HG03457 (cell line): ENCODE data around the gene THSD7B.

ENCODE experiments used
- ATAC-seq: cut with Tn5 transposase; IDR thresholded peaks from one replicate; pipeline ENCODE4 v1.9.1; 2021; ENCODE audit warnings: moderate number of reproducible peaks; ENCODE audit not compliant: unreplicated experiment

THSD7B gene

GRCh38 chr2:137348301-137348700 is 583.0 kb downstream of the THSD7B start:
- ATAC-seq: no peak

- no peak for ATAC-seq
Observed at GRCh38 chr2:137357634-137358033, 592.3 kb downstream of the THSD7B start.

- ATAC-seq: no peak
Observed at GRCh38 chr2:137367361-137367760, 602.0 kb downstream of the THSD7B start.

- ATAC-seq: no peak
Observed at GRCh38 chr2:137369106-137369505, 603.8 kb downstream of the THSD7B start.

- ATAC-seq: no peak
Observed at GRCh38 chr2:137379186-137379585, 613.8 kb downstream of the THSD7B start.

- ATAC-seq: no peak
Observed at GRCh38 chr2:137380610-137381009, 615.3 kb downstream of the THSD7B start.

- no peak for ATAC-seq
Observed at GRCh38 chr2:137381731-137382130, 616.4 kb downstream of the THSD7B start.

- no peak for ATAC-seq
Observed at GRCh38 chr2:137383391-137383790, 618.0 kb downstream of the THSD7B start.

- ATAC-seq: no peak
Observed at GRCh38 chr2:137387044-137387443, 621.7 kb downstream of the THSD7B start.

- ATAC-seq: no peak
Observed at GRCh38 chr2:137405496-137405895, 640.2 kb downstream of the THSD7B start.

GRCh38 chr2:137411585-137411984 is 646.2 kb downstream of the THSD7B start:
- ATAC-seq: no peak

- no peak for ATAC-seq
Observed at GRCh38 chr2:137420744-137421143, 655.4 kb downstream of the THSD7B start.

- no peak for ATAC-seq
Observed at GRCh38 chr2:137435162-137435561, 669.8 kb downstream of the THSD7B start.

- ATAC-seq: no peak
Observed at GRCh38 chr2:137437386-137437785, 672.0 kb downstream of the THSD7B start.

GRCh38 chr2:137444970-137445369 is 679.6 kb downstream of the THSD7B start:
- no peak for ATAC-seq

- no peak for ATAC-seq
Observed at GRCh38 chr2:137449454-137449853, 684.1 kb downstream of the THSD7B start.

GRCh38 chr2:137454886-137455285 is 689.5 kb downstream of the THSD7B start:
- ATAC-seq: no peak

- ATAC-seq: peak; percentile 89
Observed at GRCh38 chr2:137467246-137467862, 702.0 kb downstream of the THSD7B start.

- ATAC-seq: no peak
Observed at GRCh38 chr2:137493261-137493660, 727.9 kb downstream of the THSD7B start.

GRCh38 chr2:137500599-137500998 is 735.3 kb downstream of the THSD7B start:
- ATAC-seq: no peak

GRCh38 chr2:137507237-137507636 is 741.9 kb downstream of the THSD7B start:
- no peak for ATAC-seq

- no peak for ATAC-seq
Observed at GRCh38 chr2:137508739-137509384, 743.5 kb downstream of the THSD7B start.

GRCh38 chr2:137511526-137511925 is 746.2 kb downstream of the THSD7B start:
- ATAC-seq: no peak
